ENCODE results near the gene KDELR3.

The KDELR3 gene

GRCh38 chr22:38467904-38468442 is at the start of gene KDELR3:
KDELR3 (plus strand) TSS chr22:38468096; CDS start chr22:38468234, 138 bp downstream.
- DNase-seq, result no peak

GRCh38 chr22:38418589-38418988 is 49.3 kb upstream of the KDELR3 start:
- DNase-seq, result no peak

DNA sequence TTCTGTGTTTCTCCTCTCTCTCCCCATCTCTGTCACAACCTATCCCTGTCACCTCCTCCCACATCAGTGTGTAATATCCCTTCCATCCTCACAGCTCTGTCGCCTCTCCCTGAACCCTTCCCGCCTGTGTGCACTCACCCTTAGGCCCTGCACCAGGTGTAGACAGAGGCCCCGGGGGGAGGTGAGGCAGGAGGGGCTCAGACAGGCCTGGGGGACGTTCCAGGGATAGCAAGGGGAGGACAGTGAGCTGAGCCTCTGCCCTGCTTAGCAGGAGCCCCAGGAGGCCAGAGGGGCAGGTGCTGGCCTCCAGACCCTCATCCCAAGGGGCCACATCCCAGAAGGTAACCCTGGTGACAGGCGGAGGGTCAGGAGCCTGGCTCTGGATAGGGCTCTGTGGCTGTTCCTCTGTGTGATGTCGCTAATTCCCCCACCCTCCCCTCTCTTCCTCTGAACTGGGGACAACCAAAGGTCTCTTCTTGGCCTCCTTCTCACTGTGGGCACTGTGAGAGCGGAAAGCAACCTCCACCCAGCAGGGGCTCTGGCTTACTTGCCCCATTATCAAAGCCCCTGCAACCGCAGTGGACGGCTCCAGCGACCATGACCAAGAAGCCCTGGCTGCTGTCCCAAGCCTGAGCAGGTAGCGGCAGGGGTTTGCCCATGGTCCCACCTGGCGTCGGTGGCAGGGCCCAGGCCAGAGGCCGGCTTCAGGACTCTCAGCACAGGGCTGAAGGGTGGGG is 48.6 kb upstream of the KDELR3 start:
- no peak for DNase-seq

DNA sequence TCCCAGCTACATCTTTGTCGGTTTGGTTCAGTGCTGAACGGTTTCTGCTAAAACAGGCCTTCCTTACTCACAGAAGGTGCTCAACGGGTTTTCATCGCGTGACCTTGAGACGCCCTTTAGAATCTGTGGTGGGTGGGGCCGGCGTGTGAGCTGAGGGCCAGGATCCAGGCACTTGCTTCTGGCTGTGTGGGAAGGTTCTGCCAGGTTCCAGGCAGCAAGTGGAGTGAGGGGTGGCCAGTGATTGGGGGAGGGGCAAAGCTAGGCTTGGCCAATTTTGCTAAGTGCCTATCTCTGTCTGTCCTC is 48.1 kb upstream of the KDELR3 start:
- no peak for DNase-seq

GRCh38 chr22:38420734-38421133 is 47.2 kb upstream of the KDELR3 start:
- DNase-seq, result no peak

DNA sequence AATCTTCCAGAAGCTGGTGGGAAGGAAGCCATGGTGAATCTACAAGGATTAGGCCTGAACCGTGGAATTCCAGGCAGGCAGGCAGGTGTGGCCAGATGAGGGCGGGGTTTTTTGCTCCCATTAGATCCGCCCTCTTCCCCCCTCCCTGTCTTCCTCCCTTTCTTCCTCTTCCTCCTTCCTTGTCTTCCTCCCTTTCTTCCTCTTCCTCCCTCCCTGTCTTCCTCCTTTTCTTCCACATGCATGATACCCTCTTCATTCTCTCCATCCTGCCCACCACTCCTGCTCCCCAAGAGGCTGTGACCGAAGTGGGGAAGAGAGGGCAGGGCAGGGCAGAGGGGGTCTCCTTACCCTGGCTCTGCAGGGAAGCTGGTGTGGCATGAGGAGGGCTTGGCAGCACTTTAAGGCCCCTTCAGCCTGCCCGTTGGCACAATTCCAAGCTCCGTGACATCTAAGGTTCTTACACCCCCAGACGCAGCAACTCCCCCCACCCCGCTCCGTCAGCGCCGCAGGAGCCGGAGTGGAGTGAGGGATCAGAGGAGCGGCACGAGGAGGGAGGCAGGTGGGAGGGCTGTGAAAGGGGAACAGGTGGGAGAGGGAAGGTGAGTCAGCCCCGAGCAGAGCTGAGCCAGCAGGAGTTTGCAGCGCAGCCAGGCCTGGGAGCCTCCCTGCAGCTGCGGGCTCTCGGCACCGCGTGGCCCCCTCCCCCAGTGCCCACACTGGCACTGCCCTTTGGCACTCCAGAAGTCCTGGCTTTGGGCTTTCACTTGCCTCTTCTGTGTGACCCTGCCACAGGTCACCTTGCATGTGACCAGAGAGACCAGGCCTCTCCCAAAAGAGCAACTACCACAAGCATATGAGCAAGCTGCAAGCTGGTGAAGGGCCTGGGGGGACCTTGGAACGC is 45.0 kb upstream of the KDELR3 start:
- no peak for DNase-seq

DNA sequence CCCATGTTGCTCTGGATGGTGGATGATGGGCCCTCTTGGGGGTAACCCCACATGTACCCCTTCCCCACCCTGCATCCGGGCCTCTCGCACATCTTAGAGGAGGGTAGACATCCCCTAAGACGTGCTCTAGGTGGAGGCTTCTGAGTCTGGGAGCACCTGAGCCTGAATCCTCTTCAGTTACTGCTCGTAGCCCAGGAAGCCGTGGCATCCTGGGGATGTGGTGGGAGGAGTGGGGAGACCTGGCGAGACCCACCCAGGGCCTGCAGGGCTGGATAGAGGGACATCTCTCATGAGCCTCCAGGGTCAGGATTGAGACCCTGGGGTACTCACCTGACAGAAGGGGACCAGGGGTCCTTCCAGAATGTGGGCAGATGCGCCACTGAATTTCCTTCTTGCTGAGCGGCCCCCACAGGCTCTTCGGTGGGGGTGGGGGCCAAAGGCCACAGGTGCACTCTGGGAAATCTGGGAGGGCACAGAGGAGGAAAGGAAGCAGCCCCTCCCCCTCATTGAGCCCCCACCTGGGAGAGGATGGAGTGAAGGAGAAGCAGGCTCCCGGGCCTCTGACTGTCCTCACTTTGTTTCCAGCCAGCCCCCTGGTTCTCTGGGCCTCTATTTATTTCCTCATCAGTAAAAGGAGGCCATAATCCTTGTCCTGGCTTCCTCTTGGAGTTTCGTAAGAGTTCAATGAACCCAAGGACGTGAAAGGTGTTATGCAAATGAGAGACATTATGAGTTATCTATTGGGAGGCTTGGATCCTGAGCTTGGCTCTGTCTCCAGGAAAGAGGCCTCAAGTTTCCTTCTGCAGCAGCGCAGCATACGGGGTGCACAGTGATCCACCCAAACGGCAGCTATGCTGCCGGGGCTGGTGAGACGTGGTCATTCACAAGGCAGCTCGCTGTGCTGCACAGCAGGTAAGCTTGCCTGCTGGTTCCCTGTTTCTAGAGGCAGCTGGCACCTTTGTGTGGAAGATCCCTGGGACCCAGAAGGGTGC is 44.1 kb upstream of the KDELR3 start:
- DNase-seq, result peak; percentile 15

GRCh38 chr22:38424525-38425080 is 43.3 kb upstream of the KDELR3 start:
- DNase-seq, result no peak

DNA sequence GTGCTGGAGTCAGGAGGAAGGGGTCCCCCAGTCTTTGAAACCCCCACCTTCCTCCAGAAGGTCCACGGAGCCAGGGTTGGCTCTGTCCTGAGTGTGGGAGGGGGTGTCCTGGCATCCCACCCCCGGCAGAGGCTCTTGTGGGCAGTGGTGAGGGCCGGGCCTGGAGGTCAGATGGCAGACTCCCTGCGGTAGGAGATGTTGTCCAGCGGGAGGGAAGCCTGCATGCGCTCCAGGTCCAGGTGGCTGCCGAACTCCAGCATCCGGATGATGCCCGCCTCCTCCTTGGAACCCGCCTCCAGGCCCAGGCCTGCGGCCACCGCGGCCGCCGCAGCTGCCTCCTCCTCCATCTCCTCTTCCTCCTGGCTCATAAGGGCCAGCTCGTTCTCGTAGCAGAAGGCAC is 41.3 kb upstream of the KDELR3 start:
- no peak for DNase-seq

GRCh38 chr22:38427465-38427864 is 40.4 kb upstream of the KDELR3 start:
- DNase-seq, result no peak

DNA sequence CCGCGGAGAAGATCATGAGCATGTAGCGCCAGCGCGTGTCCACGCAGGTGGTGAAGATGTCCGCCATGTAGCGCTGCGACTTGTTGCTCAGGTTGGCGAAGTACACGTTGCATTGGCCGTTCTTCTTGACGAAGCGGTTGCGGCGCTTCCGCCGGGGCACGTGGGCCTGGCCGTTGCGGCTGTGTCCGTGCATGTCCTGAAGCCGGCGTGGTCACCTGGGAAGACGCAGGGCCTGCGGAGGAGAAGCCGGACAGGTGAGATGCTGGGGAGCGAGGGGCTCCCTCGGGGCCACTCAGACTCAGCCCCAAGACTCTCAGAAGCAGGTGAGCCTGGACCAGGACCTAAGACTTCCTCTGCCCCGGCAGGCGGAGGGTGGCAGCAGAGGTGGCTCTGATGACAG is 40.0 kb upstream of the KDELR3 start:
- DNase-seq, result no peak

- DNase-seq, result no peak
These were observed 39.2 kb upstream of the KDELR3 start for GRCh38 chr22:38428714-38429113.

- no peak for DNase-seq
These were observed 38.3 kb upstream of the KDELR3 start for GRCh38 chr22:38429499-38430068.

DNA sequence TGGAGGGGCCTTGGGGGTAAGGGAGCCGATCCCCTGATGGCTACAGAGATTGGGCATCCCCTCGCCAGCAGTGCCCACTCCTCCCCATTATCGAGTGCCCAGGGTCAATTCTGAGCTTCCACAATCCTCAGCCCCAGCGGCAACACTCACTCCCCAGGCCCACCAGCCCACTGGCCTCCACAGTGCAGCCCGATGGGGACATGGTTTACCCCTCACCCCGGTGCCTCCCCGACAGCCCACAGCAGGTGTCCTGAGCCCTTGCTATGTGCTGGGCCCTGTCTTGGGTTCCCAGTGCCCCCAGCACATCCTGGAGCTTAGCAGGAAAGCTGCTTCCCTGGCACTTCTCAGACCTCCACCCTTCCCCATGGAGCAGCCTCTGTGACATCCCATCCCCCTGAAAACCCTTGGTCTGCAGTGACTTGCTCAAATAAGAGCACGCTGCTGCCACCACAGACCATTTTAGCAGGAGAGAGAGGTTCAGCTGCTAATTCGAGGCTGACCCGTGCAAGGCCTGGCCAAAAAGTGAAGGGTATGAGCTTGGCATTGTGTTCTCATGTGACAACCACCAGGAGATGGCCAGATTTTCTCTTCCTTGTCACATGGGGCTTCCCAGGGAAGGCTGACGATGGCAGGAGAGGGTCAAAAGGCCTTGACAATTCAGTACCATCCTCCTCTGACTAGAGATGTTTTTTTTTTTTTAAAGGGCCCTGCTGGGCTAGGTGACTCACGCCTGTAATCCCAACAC is 36.5 kb upstream of the KDELR3 start:
- DNase-seq, result no peak

GRCh38 chr22:38432264-38432663 is 35.6 kb upstream of the KDELR3 start:
- no peak for DNase-seq

GRCh38 chr22:38433871-38434270 is 34.0 kb upstream of the KDELR3 start:
- no peak for DNase-seq

DNA sequence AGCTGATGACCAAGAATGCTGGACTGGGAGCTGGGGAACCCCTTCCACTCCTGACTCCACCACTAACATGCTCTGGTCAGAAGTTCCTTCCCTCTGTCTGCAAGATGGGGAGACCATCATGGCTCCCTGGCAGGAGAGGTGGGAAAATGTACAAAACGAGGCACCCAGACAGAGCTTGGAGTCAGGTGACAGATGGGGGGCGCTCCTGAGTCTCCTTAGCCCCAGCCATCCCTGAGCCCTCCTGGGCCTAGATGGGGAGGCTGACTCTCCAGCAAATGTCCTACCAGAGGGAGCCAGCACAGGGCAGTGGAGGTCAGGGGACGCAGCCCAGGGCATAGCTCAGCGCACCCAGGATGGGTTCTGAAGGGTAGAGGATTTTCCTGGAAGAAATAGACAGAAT is 32.9 kb upstream of the KDELR3 start:
- DNase-seq, result no peak

DNA sequence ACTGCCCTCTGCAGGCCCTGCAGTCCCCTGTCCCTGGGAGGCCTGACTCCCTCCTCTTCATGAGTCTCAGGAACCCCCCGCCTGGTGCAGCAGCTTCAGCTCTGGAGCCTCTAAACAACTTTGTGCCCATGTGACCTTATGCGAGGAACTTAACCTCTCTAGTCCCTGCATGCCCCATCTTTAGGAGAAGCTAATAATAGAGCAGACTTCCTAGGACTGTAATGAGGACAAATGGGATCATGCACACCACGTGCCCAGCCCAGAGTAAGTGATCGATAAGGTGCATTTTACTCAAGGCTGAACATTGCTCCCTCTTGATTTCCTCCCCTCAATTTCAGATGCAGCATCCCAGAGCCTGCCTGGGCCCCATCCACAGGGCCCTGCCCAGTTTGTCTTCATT is 31.9 kb upstream of the KDELR3 start:
- DNase-seq, result no peak

GRCh38 chr22:38436629-38437395 is 31.1 kb upstream of the KDELR3 start:
- no peak for DNase-seq

GRCh38 chr22:38437416-38437815 is 30.5 kb upstream of the KDELR3 start:
- DNase-seq, result no peak

Measured in NCI-H526 treated with DMSO at 0.1 percent for 48 hours (cell line).